Myocyte (in vitro differentiated cells): ENCODE measurements around the gene NPAS3. TPM values are rescaled to one million over a fixed set of nuclear protein-coding genes. Genes with fewer than 3 reads are reported as not detected.
A peak's percentile ranks its signal among the peaks of the same experiment; 100 is the strongest.

Source experiments
- DNase-seq: peaks from one replicate; pipeline ENCODE4 v3.0.0-alpha.2; 2012; ENCODE audit warnings: low read depth
- total RNA-seq: library from RNA; depleted of rRNA; stranded (reverse); fragments of >200 nt; gene quantifications from 2 replicates; pipeline ENCODE4 v1.2.3, GENCODE V29; 2014

Gene NPAS3
- total RNA-seq, 1 donor from 2014 or later, result 0.19 TPM

DNA sequence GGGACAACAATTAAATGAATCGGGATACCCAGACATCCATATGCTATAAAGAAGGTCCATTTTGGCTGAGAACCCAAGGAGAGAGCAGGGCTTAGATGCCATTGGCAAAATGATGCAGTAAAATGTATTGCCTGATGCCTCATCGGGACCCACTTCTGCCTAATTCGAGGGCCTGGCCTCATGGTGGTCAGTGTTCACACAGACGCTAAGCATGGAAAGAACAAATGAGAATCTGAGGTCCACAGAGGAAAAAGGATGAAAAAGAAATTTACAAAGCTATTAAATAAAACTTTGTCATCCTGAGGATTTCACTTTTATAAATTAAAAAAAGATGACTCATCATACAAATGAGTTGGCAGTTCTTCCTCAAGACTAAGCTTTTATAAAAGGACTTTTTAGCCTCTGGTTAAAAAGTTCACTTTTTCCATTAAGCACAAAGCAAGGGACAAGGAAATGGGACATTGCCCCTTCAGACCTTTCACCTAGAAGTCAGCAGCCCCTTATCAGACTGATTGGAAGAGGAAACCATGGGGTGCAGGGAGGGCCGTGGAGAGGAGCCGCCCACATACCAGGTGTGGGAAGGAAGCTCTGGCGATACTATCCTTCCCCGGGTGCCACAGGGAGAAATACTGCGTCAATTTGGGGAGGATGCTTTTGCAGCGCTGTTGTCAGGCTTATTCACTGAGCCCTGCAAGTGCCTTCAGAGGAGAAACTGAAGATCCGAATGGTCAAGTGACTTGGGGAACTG is 836.2 kb downstream of the NPAS3 start:
- DNase-seq, result no peak

DNA sequence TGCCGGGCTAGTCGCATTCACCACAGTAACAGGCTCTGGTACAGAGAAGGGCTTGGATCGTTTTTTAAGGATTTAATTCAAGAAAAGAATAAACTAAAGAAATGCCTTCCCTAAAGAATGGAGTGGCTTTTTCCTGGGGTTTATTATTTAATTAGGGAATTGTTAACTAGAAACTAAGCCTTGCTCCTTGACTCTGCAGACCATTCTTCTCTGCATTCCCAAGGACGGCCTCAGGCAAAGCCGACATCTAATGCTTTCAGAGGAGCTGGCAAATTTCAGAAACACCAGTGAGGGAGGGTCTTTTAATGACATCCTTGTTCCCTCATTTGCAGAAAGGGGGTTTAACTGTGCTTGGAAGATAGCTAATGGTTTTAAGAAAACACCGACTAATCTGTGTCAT is 838.2 kb downstream of the NPAS3 start:
- DNase-seq, result no peak

DNA sequence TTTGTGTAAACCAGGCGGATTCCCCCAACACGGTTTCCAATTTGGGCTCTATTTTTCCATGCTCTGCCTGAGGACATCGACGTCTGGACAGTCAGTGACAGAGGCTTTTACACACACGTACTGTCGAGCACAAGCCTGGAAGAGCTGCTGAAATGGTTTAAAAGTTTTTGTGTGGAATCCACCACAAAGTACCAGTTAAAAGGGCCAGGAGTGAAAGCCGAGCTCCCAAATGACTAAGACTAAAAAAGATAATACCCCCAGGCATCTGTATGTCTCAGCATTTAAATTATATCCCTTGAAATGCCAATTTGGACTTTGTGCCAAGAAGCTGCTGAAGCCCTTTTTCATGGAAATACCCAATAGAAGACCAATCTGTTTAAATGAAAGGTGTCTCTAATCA is 839.0 kb downstream of the NPAS3 start:
- DNase-seq, result no peak

- no peak for DNase-seq
Measured at GRCh38 chr14:33780035-33780434, 841.4 kb downstream of the NPAS3 start.

DNA sequence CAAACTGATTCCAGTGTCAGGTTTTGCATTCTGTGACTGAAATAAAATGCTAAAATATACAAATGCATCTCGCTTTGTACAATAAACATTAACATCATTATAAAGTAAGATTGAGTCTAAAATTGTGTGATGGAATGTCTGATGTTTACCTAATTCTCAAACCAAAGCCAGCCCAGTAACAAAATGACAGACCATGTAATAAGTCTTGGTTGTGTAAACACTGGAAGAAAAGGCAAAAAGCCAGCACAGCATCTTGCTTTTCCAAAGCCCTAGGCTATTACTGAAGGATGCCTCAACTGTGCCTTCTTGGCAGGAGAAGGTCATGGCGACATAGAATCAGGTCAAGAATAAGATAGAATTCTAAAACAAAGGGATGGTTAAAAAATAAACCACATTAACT is 842.6 kb downstream of the NPAS3 start:
- no peak for DNase-seq

- no peak for DNase-seq
Measured at GRCh38 chr14:33782923-33783322, 844.2 kb downstream of the NPAS3 start.

- no peak for DNase-seq
Measured at GRCh38 chr14:33786091-33786825, 847.6 kb downstream of the NPAS3 start.

DNA sequence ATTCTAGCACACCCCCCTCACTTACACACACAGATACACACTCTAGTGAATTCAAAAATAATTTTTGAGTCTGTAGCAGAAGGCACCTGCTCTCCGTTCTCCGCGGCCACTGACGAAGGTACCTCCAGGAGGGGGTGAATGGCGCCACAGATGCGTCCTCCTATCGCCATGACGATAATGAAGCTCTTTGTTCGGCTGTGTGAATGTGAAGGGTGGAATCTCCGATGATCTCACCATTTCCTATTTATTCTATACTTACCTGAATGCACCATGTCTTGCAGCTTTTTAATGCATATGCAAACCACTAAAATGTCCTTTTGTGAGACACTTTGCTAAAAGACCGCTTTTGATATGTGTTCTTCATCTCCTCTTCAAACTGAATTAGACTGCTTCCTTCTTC is 849.5 kb downstream of the NPAS3 start:
- no peak for DNase-seq

DNA sequence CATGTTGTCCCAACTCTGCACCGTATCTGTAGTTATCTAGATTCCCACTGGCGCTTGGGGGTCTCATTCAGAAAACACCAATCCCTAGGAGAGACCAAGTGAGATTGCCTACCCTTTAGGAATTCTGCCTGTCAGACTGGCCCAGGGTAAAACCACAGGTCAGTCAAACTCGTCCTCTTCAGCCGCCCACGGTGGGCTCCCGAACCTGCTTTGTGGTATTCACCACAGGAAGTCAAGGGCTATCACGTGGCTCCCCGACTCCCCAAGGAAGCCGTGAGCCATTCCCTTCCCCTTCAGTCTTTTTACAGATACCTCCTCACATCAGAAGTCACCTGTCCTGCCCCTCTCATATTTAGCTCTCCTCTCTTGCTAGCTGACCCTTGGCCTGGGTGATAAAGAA is 852.3 kb downstream of the NPAS3 start:
- peak; percentile 4 for DNase-seq

DNA sequence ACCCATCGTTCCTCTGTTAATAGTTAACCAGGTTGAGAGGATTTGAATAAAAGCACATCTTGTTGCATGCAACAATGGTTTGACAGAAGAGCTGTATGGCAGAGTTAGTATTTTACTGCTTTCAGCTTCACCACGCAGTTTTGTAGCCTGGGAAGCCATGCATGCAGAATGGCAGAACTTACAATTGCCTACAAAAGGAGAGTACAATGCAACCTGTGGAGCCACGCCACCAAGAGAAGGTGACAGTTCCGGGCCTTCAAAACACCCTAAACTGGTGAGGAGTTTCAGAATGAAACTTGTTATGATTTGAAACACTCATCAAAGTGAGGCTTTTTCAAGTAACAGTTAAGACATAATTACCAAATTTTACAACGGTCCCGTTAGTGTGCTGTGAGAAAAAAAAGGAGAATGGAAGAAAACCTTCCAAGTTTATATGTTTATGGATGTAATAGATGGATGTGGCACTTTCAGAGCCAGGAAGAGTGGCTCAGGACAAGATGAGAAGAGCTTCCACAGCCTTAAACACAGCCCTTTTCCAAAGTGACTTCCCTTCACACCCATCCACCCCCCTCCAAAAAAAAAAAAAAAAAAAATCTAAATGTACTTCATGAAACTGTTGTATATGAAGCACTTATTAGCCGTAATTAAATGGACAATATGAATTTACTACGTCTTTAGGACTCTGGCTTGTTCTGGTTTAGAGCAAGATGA is 853.5 kb downstream of the NPAS3 start:
- DNase-seq, result no peak

GRCh38 chr14:33792720-33793368 is 854.2 kb downstream of the NPAS3 start:
- DNase-seq, result peak; percentile 73

DNA sequence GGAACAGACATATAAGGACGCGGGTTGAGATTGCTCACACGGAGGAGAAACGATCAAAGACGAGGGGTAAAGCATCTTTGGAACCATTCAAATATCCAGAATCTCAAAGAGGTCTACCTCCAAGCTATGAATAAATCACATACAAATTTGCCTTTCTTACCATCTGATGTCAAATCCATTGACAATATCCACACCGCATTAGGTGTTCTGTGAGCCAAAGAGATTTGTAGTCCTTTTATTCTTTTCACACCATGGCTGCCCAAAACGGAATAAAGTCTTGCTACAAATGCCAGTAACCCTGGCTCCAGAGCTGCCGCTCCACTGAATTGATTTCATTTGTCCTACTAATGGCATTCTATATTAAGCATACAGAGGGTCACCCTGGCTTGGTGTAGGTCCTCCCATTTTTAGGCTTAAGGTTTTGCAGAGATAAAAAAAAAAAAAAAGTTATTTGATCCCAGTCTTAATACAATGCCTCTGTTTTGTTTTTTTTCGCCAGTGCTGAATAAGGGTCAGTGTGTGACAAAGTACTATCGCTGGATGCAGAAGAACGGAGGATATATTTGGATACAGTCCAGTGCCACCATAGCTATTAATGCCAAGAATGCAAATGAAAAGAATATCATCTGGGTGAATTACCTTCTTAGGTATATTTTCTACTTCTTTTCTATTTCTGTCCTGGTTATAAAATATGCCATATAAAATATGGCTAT is 854.9 kb downstream of the NPAS3 start:
- no peak for DNase-seq

DNA sequence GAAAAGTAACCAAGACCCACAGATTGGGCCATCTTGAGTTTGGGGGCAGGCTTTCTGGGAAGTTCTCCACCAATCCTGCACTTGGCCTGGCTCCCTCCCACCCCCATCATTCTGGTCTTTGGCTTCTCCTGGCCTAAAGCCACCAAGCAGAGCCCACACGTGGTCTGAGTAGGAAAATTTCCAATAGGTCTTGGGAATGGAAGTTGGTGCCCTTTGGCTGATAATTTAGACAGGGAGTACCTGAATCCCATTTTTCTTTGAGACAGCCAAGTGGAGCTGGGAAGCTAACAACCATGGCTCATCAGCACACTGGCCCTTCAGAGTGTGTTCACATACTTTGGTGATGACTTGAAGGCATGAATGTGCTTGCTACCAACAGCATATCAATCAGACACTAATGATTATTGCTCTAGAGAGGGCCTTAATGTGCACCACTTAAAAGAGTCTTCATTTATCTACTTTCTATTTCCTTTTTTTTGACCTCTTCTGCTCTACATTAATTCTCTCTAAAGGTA is 856.2 kb downstream of the NPAS3 start:
- DNase-seq, result no peak

GRCh38 chr14:33796356-33796755 is 857.7 kb downstream of the NPAS3 start:
- no peak for DNase-seq

DNA sequence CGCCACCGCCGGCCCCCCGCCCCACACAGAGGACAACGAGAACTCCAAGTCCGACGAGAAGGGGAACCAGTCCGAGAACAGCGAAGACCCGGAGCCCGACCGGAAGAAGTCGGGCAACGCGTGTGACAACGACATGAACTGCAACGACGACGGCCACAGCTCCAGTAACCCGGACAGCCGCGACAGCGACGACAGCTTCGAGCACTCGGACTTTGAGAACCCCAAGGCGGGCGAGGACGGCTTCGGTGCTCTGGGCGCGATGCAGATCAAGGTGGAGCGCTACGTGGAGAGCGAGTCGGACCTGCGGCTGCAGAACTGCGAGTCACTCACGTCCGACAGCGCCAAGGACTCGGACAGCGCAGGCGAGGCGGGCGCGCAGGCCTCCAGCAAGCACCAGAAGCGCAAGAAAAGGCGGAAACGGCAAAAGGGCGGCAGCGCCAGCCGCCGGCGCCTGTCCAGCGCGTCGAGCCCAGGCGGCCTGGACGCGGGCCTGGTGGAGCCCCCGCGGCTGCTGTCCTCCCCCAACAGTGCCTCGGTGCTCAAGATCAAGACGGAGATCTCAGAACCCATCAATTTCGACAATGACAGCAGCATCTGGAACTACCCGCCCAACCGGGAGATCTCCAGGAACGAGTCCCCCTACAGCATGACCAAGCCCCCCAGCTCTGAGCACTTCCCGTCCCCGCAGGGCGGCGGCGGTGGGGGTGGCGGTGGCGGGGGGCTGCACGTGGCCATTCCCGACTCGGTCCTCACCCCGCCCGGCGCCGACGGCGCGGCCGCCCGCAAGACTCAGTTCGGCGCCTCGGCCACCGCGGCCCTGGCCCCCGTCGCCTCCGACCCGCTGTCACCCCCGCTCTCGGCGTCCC is 861.3 kb downstream of the NPAS3 start:
- no peak for DNase-seq

GRCh38 chr14:33800735-33801163 is 862.1 kb downstream of the NPAS3 start:
- DNase-seq, result no peak

- DNase-seq, result no peak
Measured at GRCh38 chr14:33802737-33803136, 864.1 kb downstream of the NPAS3 start.

DNA sequence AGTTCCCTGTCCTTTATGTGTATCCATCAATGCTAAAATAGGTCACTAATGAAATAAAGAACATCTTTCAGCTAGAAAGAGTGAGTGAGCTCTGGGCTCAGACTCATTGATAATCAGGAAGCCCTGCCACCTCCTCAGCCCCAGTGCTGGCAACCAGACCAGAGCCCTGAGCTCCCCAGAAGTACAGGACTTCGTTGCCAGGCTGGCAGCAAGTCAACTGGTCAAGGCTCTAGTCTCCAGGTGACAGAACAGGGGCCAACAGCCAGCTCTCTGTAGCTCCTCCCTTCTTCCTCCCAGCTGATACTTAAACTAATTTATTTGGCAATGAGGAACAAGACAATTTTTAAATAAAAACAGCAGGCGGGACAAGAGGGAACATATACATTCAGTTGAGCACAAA is 866.9 kb downstream of the NPAS3 start:
- no peak for DNase-seq

DNA sequence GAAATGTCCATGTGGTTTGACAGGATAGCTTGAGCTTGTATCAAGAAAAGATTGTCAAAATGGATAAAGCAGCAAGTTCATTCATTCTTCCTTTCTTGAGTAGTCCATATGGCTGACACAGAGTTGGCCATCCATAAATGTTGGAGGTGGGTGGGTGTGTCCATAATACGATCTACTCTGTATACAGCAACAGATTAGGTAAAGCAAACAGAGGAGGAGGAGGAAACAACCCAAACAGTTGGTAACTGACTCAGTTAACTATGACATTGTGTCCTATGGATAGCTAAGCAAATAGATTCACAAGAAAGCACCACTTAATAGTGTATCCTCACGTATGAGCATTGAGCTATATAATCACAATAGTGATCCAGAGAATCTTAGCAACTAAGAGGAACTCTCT is 868.2 kb downstream of the NPAS3 start:
- DNase-seq, result no peak

- no peak for DNase-seq
Measured at GRCh38 chr14:33808187-33808586, 869.5 kb downstream of the NPAS3 start.
